Endodermal cell (in vitro differentiated cells): ENCODE data around the gene GNAO1. TPM values are rescaled to one million over a fixed set of nuclear protein-coding genes. Genes with fewer than 3 reads are reported as not detected.

Experiments used
- DNase-seq: peaks from one replicate; pipeline ENCODE4 v3.0.0-alpha.2; 2017
- H3K27ac ChIP-seq: 2 replicates; pipeline ENCODE4 v1.5.1; 2013; ENCODE audit warnings: mild to moderate bottlenecking, low read depth, low read length, moderate library complexity
- H3K27me3 ChIP-seq: 2 replicates; pipeline ENCODE4 v1.6.1; 2013; ENCODE audit warnings: mild to moderate bottlenecking, low read length, moderate library complexity; ENCODE audit not compliant: insufficient read depth, control insufficient read depth, poor library complexity, severe bottlenecking
- H3K36me3 ChIP-seq: 2 replicates; pipeline ENCODE4 v1.7.0; 2013; ENCODE audit warnings: mild to moderate bottlenecking, low read length, moderate library complexity; ENCODE audit not compliant: control insufficient read depth, insufficient read depth
- H3K4me1 ChIP-seq: one replicate; pipeline ENCODE4 v1.7.0; 2013; ENCODE audit warnings: low read length; ENCODE audit not compliant: control insufficient read depth, insufficient read depth
- H3K4me3 ChIP-seq: 2 replicates; pipeline ENCODE4 v1.5.1; 2013; ENCODE audit warnings: mild to moderate bottlenecking, low read length, moderate library complexity
- H3K9ac ChIP-seq: 2 replicates; pipeline ENCODE4 v1.6.1; 2013; ENCODE audit warnings: mild to moderate bottlenecking, low read length, moderate library complexity; ENCODE audit not compliant: poor library complexity, severe bottlenecking; ENCODE audit errors: extremely low read depth
- H3K9me3 ChIP-seq: 2 replicates; pipeline ENCODE4 v1.6.1; 2013; ENCODE audit warnings: mild to moderate bottlenecking, low read length, moderate library complexity; ENCODE audit not compliant: control insufficient read depth
- H3K27ac Mint-ChIP-seq: 2 replicates; pipeline ENCODE4 v1.8.0; 2020; ENCODE audit warnings: mixed read lengths
- H3K27me3 Mint-ChIP-seq: 2 replicates; pipeline ENCODE4 v1.8.0; 2021; ENCODE audit warnings: mild to moderate bottlenecking, mixed read lengths; ENCODE audit not compliant: insufficient read depth
- H3K36me3 Mint-ChIP-seq: 2 replicates; pipeline ENCODE4 v1.8.0; 2020; ENCODE audit warnings: low read depth, mixed read lengths
- H3K4me1 Mint-ChIP-seq: 2 replicates; pipeline ENCODE4 v1.8.0; 2020; ENCODE audit warnings: mixed read lengths
- H3K4me3 Mint-ChIP-seq: 2 replicates; pipeline ENCODE4 v1.8.0; 2020; ENCODE audit warnings: mild to moderate bottlenecking, moderate library complexity, mixed read lengths
- H3K9me3 Mint-ChIP-seq: 2 replicates; pipeline ENCODE4 v1.8.0; 2020; ENCODE audit warnings: mild to moderate bottlenecking, mixed read lengths
- CTCF ChIP-seq: fragments of 200-600 bp; sonication (generic); conservative IDR thresholded peaks from 2 replicates; pipeline ENCODE4 v1.5.0; 2021; ENCODE audit warnings: antibody characterized with exemption, mild to moderate bottlenecking
- WGBS, 2 experiments: methylation state at CpG; one replicate each; pipeline versions ENCODE4 v1.1.5 to v1.1.7; 2013; ENCODE audit warnings: missing lambda C conversion rate in 2 of 2, mixed read lengths in 1 of 2; ENCODE audit not compliant: insufficient coverage in 1 of 2, insufficient read length in 1 of 2; 5-methylcytosine and 5-hydroxymethylcytosine counted together
- total RNA-seq, 2 donors: library from RNA; stranded (reverse); fragmentation: NEBNext Ultra II Directional in 1 of 2; extraction: Animal tissue kit (Norgen Biotek cat#: 25700) in 1 of 2; gene quantifications; 2 replicates in 1 of 2; 3 replicates in 1 of 2; pipeline ENCODE4 v1.2.1, GENCODE V29; 2021

The GNAO1 gene
- total RNA-seq, 2 donors from 2014 or later: 2.7 to 7.1 TPM

GRCh38 chr16:56198755-56199114, 7.4 kb downstream of the GNAO1 start:
- Histone ChIP-seq H3K27me3 (peaks cover 3% of the 10 kb centered on the region), H3K9me3 (no peaks in the 10 kb centered on the region), H3K4me1 (no peaks in the 10 kb centered on the region), H3K36me3 (no peaks in the 10 kb centered on the region), H3K4me3 (no peak overlapping the region), H3K27ac (no peak overlapping the region), H3K9ac (no peak overlapping the region)
- Mint-ChIP-seq H3K9me3 (no peaks in the 10 kb centered on the region), H3K4me1 (peaks cover 8% of the 10 kb centered on the region), H3K36me3 (no peaks in the 10 kb centered on the region), H3K4me3 (no peak overlapping the region), H3K27me3 (peaks cover 5% of the 10 kb centered on the region), H3K27ac (no peak overlapping the region)
- TF ChIP-seq CTCF: no peak
- no peak for DNase-seq
- WGBS, 2 experiments: 79% methylated on average over 4 of the region's 4 CpGs; no CpG with 5 or more reads in 1 of the 2 experiments

GRCh38 chr16:56199164-56199563, 7.9 kb downstream of the GNAO1 start:
- no peak for TF ChIP-seq CTCF
- no peak overlapping the region for H3K9ac ChIP-seq
- 80 to 91% methylated on average over 1 to 2 of the region's 2 CpGs for WGBS, 2 experiments
- no peak overlapping the region for H3K27ac Mint-ChIP-seq
- H3K4me3 ChIP-seq: no peak overlapping the region
- no peaks in the 10 kb centered on the region for H3K36me3 Mint-ChIP-seq
- no peak for DNase-seq
- H3K4me1 ChIP-seq: no peaks in the 10 kb centered on the region
- H3K27me3 Mint-ChIP-seq: peaks cover 1% of the 10 kb centered on the region
- H3K27ac ChIP-seq: no peak overlapping the region
- no peaks in the 10 kb centered on the region for H3K9me3 Mint-ChIP-seq
- H3K4me3 Mint-ChIP-seq: no peak overlapping the region
- H3K27me3 ChIP-seq: no peaks in the 10 kb centered on the region
- H3K4me1 Mint-ChIP-seq: peaks cover 7% of the 10 kb centered on the region
- no peaks in the 10 kb centered on the region for H3K9me3 ChIP-seq
- no peaks in the 10 kb centered on the region for H3K36me3 ChIP-seq

GRCh38 chr16:56201030-56201429, 9.7 kb downstream of the GNAO1 start:
- no peaks in the 10 kb centered on the region for H3K4me1 ChIP-seq
- WGBS, 2 experiments: 88 to 100% methylated on average over 1 of the region's 1 CpG
- H3K27me3 ChIP-seq: no peaks in the 10 kb centered on the region
- H3K4me3 Mint-ChIP-seq: no peak overlapping the region
- peaks cover 6% of the 10 kb centered on the region for H3K4me1 Mint-ChIP-seq
- no peak overlapping the region for H3K27ac Mint-ChIP-seq
- no peaks in the 10 kb centered on the region for H3K9me3 ChIP-seq
- no peaks in the 10 kb centered on the region for H3K36me3 Mint-ChIP-seq
- no peaks in the 10 kb centered on the region for H3K27me3 Mint-ChIP-seq
- H3K9me3 Mint-ChIP-seq: no peaks in the 10 kb centered on the region
- no peak overlapping the region for H3K27ac ChIP-seq
- no peak overlapping the region for H3K4me3 ChIP-seq
- TF ChIP-seq CTCF: no peak
- H3K36me3 ChIP-seq: no peaks in the 10 kb centered on the region
- H3K9ac ChIP-seq: no peak overlapping the region
- no peak for DNase-seq
